ENCODE data around the gene CHD5. TPM values are rescaled to one million over a fixed set of nuclear protein-coding genes. Genes with fewer than 3 reads are reported as not detected.

Gene CHD5
- total RNA-seq, 1 experiment from 2014 or later: 62.9 TPM

DNA sequence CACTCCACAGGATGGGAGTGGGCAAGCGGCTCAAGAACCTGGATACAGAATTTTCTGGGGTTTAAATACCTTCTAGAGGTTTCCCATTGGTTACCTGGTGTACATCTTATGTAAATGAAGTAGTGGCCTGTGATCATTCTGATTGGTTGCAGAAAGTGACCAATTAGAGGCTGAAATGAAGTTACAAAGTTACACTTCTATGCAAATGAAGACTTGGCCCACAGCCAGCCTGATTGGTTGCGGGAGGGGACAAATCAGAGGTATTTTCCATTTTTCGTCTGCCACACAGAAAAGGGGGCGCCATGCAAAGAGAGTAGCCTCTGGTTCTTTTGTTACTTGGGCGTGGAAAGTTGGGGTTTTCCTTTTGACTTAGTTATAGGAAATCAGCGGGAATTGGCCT is 125.5 kb downstream of the CHD5 start:
- Histone ChIP-seq H3K4me1 (ENCODE audit: control insufficient read depth, insufficient read depth, low read length) (no peaks in the 10 kb centered on the region), H3K27ac (ENCODE audit: low read length) (no peak overlapping the region), H3K27me3 (ENCODE audit: control insufficient read depth, insufficient read depth, low read length) (no peaks in the 10 kb centered on the region), H3K36me3 (ENCODE audit: control insufficient read depth, insufficient read depth, low read length) (no peaks in the 10 kb centered on the region), H3K9me3 (ENCODE audit: control insufficient read depth, insufficient read depth, low read depth, low read length) (no peaks in the 10 kb centered on the region), H3K4me3 (ENCODE audit: low read depth in 2 of 2, low read length in 2 of 2) (no peak overlapping the region)
- ChIA-PET POLR2A (no interaction called here), CTCF (no interaction called here)
- DNase-seq (ENCODE audit: low read depth, low spot score) (no peak), ATAC-seq (no peak)
- TF ChIP-seq, protein P1, sequence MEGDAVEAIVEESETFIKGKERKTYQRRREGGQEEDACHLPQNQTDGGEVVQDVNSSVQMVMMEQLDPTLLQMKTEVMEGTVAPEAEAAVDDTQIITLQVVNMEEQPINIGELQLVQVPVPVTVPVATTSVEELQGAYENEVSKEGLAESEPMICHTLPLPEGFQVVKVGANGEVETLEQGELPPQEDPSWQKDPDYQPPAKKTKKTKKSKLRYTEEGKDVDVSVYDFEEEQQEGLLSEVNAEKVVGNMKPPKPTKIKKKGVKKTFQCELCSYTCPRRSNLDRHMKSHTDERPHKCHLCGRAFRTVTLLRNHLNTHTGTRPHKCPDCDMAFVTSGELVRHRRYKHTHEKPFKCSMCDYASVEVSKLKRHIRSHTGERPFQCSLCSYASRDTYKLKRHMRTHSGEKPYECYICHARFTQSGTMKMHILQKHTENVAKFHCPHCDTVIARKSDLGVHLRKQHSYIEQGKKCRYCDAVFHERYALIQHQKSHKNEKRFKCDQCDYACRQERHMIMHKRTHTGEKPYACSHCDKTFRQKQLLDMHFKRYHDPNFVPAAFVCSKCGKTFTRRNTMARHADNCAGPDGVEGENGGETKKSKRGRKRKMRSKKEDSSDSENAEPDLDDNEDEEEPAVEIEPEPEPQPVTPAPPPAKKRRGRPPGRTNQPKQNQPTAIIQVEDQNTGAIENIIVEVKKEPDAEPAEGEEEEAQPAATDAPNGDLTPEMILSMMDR (IDR thresholded peaks at IDR 0.05): no peak
- TF ChIP-seq SIN3A (IDR thresholded peaks at IDR 0.05; ENCODE audit: borderline replicate concordance, insufficient read depth, low read depth, low read length) (no peak), POLR2AphosphoS5 (IDR thresholded peaks at IDR 0.05; ENCODE audit: low read depth, low read length) (no peak), TCF7L2 (IDR thresholded peaks at IDR 0.05; ENCODE audit: low read depth, low read length) (no peak)
- TF ChIP-seq, protein P2, sequence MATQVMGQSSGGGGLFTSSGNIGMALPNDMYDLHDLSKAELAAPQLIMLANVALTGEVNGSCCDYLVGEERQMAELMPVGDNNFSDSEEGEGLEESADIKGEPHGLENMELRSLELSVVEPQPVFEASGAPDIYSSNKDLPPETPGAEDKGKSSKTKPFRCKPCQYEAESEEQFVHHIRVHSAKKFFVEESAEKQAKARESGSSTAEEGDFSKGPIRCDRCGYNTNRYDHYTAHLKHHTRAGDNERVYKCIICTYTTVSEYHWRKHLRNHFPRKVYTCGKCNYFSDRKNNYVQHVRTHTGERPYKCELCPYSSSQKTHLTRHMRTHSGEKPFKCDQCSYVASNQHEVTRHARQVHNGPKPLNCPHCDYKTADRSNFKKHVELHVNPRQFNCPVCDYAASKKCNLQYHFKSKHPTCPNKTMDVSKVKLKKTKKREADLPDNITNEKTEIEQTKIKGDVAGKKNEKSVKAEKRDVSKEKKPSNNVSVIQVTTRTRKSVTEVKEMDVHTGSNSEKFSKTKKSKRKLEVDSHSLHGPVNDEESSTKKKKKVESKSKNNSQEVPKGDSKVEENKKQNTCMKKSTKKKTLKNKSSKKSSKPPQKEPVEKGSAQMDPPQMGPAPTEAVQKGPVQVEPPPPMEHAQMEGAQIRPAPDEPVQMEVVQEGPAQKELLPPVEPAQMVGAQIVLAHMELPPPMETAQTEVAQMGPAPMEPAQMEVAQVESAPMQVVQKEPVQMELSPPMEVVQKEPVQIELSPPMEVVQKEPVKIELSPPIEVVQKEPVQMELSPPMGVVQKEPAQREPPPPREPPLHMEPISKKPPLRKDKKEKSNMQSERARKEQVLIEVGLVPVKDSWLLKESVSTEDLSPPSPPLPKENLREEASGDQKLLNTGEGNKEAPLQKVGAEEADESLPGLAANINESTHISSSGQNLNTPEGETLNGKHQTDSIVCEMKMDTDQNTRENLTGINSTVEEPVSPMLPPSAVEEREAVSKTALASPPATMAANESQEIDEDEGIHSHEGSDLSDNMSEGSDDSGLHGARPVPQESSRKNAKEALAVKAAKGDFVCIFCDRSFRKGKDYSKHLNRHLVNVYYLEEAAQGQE (IDR thresholded peaks at IDR 0.05; ENCODE audit: insufficient read depth in 1 of 2, low read depth in 2 of 2, low read length in 1 of 2): no peak
- BruUV-seq (replicated peaks): no TSS peak
- in situ Hi-C loops (cut with HindIII; ENCODE audit: low pct_unique_long_range_greater_than_20kb, low sequenced_read_pairs): no loop called here
- intact Hi-C loops (cut with micrococcal nuclease; ENCODE audit: unreplicated experiment): loop anchor here (5.0 kb wide), 1 partner anchor 128 kb away; the partner anchor contains the start of gene CHD5

DNA sequence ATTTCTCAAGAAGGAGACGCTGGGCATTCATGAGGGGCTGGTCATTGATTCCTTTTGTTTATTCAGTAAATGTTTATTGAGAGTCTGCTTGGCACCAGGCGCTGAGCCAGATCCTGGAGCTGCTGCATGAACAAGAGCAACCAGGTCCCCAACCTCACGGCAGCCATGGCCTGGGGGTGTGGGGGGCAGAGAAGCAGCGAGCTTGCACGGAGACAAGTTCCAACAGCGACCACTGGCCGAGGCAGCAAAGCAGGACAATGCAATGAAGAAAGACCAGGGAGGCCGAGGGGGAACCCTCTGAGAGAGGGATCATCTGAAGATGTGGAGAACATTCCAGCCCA is 126.9 kb downstream of the CHD5 start:
- Histone ChIP-seq H3K9me3 (ENCODE audit: control insufficient read depth, insufficient read depth, low read depth, low read length) (no peaks in the 10 kb centered on the region), H3K4me1 (ENCODE audit: control insufficient read depth, insufficient read depth, low read length) (no peaks in the 10 kb centered on the region), H3K4me3 (ENCODE audit: low read depth in 2 of 2, low read length in 2 of 2) (no peak overlapping the region), H3K27me3 (ENCODE audit: control insufficient read depth, insufficient read depth, low read length) (no peaks in the 10 kb centered on the region), H3K36me3 (ENCODE audit: control insufficient read depth, insufficient read depth, low read length) (no peaks in the 10 kb centered on the region), H3K27ac (ENCODE audit: low read length) (no peak overlapping the region)
- intact Hi-C loops (cut with micrococcal nuclease; ENCODE audit: unreplicated experiment) (loop anchor here (2.0 to 5.0 kb wide), 2 partner anchors 129 to 192 kb away; partner anchors contain the start of genes CHD5 and HES3), in situ Hi-C loops (cut with HindIII; ENCODE audit: low pct_unique_long_range_greater_than_20kb, low sequenced_read_pairs) (no loop called here)
- no peak for ATAC-seq
- no TSS peak for BruUV-seq (replicated peaks)
- ChIA-PET CTCF (interaction anchor here (0.7 to 1.4 kb wide), 3 partner anchors 29 to 192 kb away, joined by 3 to 5 read pairs (median 4); no protein-coding TSS in a partner anchor), POLR2A (interaction anchor here (0.6 kb wide), 1 partner anchor 151 kb away, joined by 14 read pairs; no protein-coding TSS in a partner anchor)
- DNase-seq (ENCODE audit: low read depth, low spot score): no peak
- TF ChIP-seq TCF7L2 (IDR thresholded peaks at IDR 0.05; ENCODE audit: low read depth, low read length) (no peak), POLR2AphosphoS5 (IDR thresholded peaks at IDR 0.05; ENCODE audit: low read depth, low read length) (no peak), SIN3A (IDR thresholded peaks at IDR 0.05; ENCODE audit: borderline replicate concordance, insufficient read depth, low read depth, low read length) (no peak)
- TF ChIP-seq, protein P2 (IDR thresholded peaks at IDR 0.05; ENCODE audit: insufficient read depth in 1 of 2, low read depth in 2 of 2, low read length in 1 of 2): no peak
- TF ChIP-seq, protein P1 (IDR thresholded peaks at IDR 0.05): no peak
